Osteocyte (in vitro differentiated cells): ENCODE data around the gene IGFBP6. TPM values are rescaled to one million over a fixed set of nuclear protein-coding genes. Genes with fewer than 3 reads are reported as not detected.
A peak's percentile ranks its signal among the peaks of the same experiment; 100 is the strongest.

ENCODE experiments used
- DNase-seq: peaks from one replicate; pipeline ENCODE4 v3.0.0; 2021; ENCODE audit warnings: mixed read lengths; ENCODE audit not compliant: unreplicated experiment; ENCODE audit errors: extremely low spot score
- H3K27ac Mint-ChIP-seq: one replicate; pipeline ENCODE4 v1.8.0; 2021; ENCODE audit warnings: mild to moderate bottlenecking, mixed read lengths; ENCODE audit not compliant: unreplicated experiment
- H3K27me3 Mint-ChIP-seq: one replicate; pipeline ENCODE4 v1.8.0; 2021; ENCODE audit warnings: mixed read lengths; ENCODE audit not compliant: unreplicated experiment
- H3K36me3 Mint-ChIP-seq: one replicate; pipeline ENCODE4 v1.8.0; 2021; ENCODE audit warnings: mixed read lengths; ENCODE audit not compliant: unreplicated experiment
- H3K4me1 Mint-ChIP-seq: one replicate; pipeline ENCODE4 v1.8.0; 2021; ENCODE audit warnings: mixed read lengths; ENCODE audit not compliant: unreplicated experiment
- H3K4me3 Mint-ChIP-seq: one replicate; pipeline ENCODE4 v1.8.0; 2021; ENCODE audit warnings: mild to moderate bottlenecking, moderate library complexity, mixed read lengths; ENCODE audit not compliant: unreplicated experiment
- H3K9me3 Mint-ChIP-seq: one replicate; pipeline ENCODE4 v1.8.0; 2021; ENCODE audit warnings: mixed read lengths; ENCODE audit not compliant: unreplicated experiment
- total RNA-seq: library from RNA; stranded (reverse); gene quantifications from 2 replicates; pipeline ENCODE4 v1.2.1, GENCODE V29; 2021
- TF ChIP-seq, protein P1 (sequence below): fragments of 200-600 bp; sonication (generic); IDR thresholded peaks from 2 replicates; pipeline ENCODE4 v1.5.0; 2021; ENCODE audit warnings: antibody characterized with exemption, mild to moderate bottlenecking, moderate library complexity

Gene IGFBP6
- total RNA-seq, 1 donor from 2014 or later, result 18.8 TPM

DNA sequence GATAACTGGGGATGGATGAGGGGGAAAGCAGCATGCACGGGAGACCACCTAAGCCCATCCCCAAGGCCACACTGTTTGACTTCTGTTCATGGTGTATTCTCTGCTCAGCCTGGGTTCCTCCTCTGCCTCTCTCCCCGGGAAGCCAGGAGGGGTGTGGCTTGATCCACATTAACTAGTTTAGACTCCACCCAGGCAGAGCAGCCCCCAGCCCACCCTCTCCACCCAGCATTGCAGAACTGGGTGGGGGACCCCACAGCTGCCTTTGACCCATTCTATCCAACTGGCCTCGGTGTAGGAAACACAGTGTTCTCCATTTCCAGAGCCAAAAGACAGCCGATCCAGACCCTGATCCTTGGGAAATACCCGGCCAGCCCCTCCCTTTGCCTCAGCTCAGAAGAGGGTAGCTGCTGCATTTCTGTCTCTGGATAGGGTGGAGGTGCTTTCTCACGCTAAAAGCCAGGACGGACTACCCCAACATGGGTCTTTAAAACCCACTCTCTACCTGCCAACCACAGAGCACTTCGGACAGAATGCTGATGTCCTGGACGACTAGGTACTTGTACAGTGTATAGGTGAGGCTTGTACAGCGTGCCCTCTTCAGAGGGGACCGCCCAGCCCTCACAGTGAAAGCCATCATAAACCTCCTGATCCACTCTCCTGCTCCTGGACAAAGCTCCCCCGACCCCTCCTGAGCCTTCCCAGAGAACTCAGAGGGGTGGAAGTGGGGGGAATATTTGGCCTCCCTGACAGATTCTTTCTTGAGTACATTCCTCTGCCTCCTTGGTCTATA lies 27.7 kb upstream of the IGFBP6 start:
- H3K36me3 Mint-ChIP-seq, result peaks cover 31% of the 10 kb centered on the region
- H3K9me3 Mint-ChIP-seq, result no peaks in the 10 kb centered on the region
- H3K27me3 Mint-ChIP-seq, result no peaks in the 10 kb centered on the region
- DNase-seq, result no peak
- TF ChIP-seq, protein P1, sequence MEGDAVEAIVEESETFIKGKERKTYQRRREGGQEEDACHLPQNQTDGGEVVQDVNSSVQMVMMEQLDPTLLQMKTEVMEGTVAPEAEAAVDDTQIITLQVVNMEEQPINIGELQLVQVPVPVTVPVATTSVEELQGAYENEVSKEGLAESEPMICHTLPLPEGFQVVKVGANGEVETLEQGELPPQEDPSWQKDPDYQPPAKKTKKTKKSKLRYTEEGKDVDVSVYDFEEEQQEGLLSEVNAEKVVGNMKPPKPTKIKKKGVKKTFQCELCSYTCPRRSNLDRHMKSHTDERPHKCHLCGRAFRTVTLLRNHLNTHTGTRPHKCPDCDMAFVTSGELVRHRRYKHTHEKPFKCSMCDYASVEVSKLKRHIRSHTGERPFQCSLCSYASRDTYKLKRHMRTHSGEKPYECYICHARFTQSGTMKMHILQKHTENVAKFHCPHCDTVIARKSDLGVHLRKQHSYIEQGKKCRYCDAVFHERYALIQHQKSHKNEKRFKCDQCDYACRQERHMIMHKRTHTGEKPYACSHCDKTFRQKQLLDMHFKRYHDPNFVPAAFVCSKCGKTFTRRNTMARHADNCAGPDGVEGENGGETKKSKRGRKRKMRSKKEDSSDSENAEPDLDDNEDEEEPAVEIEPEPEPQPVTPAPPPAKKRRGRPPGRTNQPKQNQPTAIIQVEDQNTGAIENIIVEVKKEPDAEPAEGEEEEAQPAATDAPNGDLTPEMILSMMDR, result no peak
- peak overlapping the region; percentile 38 for H3K27ac Mint-ChIP-seq
- peaks cover 77% of the 10 kb centered on the region for H3K4me1 Mint-ChIP-seq
- no peak overlapping the region for H3K4me3 Mint-ChIP-seq

- no peak for DNase-seq
- TF ChIP-seq, protein P1, result no peak
- peaks cover 34% of the 10 kb centered on the region for H3K36me3 Mint-ChIP-seq
- no peaks in the 10 kb centered on the region for H3K9me3 Mint-ChIP-seq
- H3K27me3 Mint-ChIP-seq, result no peaks in the 10 kb centered on the region
- no peak overlapping the region for H3K4me3 Mint-ChIP-seq
- peaks cover 68% of the 10 kb centered on the region for H3K4me1 Mint-ChIP-seq
- H3K27ac Mint-ChIP-seq, result peak overlapping the region; percentile 67
Observed at GRCh38 chr12:53070877-53071492, 26.5 kb upstream of the IGFBP6 start.

DNA sequence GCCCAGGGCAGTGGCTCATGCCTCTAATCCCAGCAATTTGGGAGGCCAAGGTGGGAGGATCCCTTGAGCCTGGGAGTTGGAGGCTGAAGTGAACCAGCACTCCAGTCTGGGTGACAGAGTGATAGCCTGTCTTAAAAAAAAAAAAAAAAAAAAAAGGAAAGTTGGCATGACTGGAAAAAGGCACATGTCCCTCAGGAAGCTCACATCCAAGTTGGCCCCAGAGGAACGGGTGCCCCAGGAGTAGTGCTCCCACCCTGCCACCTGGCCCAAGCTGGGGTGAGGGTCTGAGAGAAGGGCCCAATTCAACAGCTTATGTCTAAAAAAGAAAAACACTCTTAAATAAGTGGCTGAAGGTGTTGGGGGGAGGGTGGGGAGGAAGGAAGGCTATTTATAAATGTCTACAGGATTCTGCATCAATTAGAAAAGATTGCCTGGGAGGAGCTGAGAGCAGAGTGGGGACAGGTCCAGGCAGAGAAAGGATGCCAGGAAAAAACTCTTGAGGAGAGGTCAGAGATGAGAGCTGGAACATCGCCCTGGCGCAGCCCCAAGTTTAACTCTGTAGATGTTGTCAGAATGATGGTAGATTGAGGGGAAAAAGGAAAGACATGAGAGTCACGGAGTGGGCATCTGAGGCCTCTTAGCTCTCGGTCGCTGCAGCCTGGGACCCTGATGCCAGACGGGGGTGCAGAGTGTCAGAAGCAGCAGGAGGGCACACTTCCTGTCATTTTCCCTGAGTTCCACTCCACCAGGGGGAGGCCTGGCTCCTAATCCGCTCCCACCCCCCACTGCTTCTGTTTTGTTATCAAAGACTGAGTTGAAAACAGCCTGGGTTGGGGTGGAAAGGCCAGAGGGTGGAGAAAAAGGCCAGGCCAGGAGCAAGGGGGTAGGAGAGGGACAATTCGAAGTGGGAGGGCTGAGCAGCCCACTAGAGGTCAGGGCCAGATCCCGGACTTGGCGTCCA lies 25.6 kb upstream of the IGFBP6 start:
- Mint-ChIP-seq H3K4me1 (peaks cover 59% of the 10 kb centered on the region), H3K36me3 (peaks cover 37% of the 10 kb centered on the region), H3K27me3 (no peaks in the 10 kb centered on the region), H3K27ac (peak overlapping the region; percentile 67), H3K4me3 (peak overlapping the region; percentile 30), H3K9me3 (no peaks in the 10 kb centered on the region)
- DNase-seq, result no peak
- TF ChIP-seq, protein P1, result peak; percentile 30

- H3K27me3 Mint-ChIP-seq, result no peaks in the 10 kb centered on the region
- no peaks in the 10 kb centered on the region for H3K9me3 Mint-ChIP-seq
- peaks cover 40% of the 10 kb centered on the region for H3K36me3 Mint-ChIP-seq
- DNase-seq, result no peak
- peaks cover 52% of the 10 kb centered on the region for H3K4me1 Mint-ChIP-seq
- peak overlapping the region; percentile 15 for H3K27ac Mint-ChIP-seq
- TF ChIP-seq, protein P1, result no peak
- H3K4me3 Mint-ChIP-seq, result no peak overlapping the region
Observed at GRCh38 chr12:53073881-53074280, 23.6 kb upstream of the IGFBP6 start.
